Measurements from ENCODE around the gene XCR1. TPM values are rescaled to one million over a fixed set of nuclear protein-coding genes. Genes with fewer than 3 reads are reported as not detected.
"Not testable (repeated sequence)": the region's sequence is repeated elsewhere in the genome, so short reads cannot be mapped to it uniquely, and the experiment has no call there.

The XCR1 gene
- total RNA-seq, 1 donor from 2014 or later, result 0.32 TPM

DNA sequence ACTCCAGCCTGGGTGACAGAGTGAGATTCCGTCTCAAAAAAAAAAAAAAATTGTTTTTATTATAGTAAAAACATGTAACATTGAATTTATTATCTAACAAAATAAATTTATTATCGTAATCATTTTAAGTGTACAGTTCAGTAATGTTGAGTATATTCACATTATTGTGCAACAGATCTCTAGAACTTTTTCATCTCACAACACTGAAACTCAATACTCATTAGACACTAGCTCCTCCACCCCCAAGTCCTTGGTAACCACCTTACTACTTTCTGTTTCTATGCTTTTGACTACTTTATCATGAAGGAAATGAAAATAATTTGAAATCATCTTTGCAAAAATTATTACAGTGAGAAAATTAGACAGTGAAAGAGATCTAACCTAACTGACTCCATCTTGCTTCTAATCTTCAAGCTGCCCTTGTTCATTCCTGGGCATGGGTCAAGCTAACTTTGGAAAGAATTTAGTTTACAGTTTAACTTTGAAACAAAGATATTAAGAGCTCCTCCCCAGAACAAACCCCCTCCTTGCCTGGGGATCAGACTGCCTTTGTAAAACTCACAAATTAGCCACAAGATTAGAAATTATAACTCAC lies 16.7 kb downstream of the XCR1 start:
- intact Hi-C loops (cut with DNase I), result no loop called here
- no peak for DNase-seq

GRCh38 chr3:46008058-46008457 lies 19.2 kb downstream of the XCR1 start:
- DNase-seq (no peak), ATAC-seq (no peak)
- Histone ChIP-seq H3K27me3 (ENCODE audit: low read depth) (no peaks in the 10 kb centered on the region), H3K27ac (no peak overlapping the region), H3K36me3 (no peaks in the 10 kb centered on the region), H3K4me1 (peaks cover 8% of the 10 kb centered on the region), H3K4me3 (no peak overlapping the region), H3K9me3 (no peaks in the 10 kb centered on the region)
- TF ChIP-seq, protein P1, sequence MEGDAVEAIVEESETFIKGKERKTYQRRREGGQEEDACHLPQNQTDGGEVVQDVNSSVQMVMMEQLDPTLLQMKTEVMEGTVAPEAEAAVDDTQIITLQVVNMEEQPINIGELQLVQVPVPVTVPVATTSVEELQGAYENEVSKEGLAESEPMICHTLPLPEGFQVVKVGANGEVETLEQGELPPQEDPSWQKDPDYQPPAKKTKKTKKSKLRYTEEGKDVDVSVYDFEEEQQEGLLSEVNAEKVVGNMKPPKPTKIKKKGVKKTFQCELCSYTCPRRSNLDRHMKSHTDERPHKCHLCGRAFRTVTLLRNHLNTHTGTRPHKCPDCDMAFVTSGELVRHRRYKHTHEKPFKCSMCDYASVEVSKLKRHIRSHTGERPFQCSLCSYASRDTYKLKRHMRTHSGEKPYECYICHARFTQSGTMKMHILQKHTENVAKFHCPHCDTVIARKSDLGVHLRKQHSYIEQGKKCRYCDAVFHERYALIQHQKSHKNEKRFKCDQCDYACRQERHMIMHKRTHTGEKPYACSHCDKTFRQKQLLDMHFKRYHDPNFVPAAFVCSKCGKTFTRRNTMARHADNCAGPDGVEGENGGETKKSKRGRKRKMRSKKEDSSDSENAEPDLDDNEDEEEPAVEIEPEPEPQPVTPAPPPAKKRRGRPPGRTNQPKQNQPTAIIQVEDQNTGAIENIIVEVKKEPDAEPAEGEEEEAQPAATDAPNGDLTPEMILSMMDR (IDR thresholded peaks at IDR 0.05), result no peak
- intact Hi-C loops (cut with DNase I), result no loop called here

More for the DNA sequence above, 16.7 kb downstream of the XCR1 start:
- no peaks in the 10 kb centered on the region for H3K36me3 ChIP-seq
- no peaks in the 10 kb centered on the region for H3K9me3 ChIP-seq
- H3K27ac ChIP-seq, result no peak overlapping the region
- H3K27me3 ChIP-seq (ENCODE audit: low read depth), result no peaks in the 10 kb centered on the region
- H3K4me1 ChIP-seq, result peaks cover 8% of the 10 kb centered on the region
- no peak for ATAC-seq
- H3K4me3 ChIP-seq, result no peak overlapping the region
- TF ChIP-seq, protein P1 (IDR thresholded peaks at IDR 0.05), result no peak

DNA sequence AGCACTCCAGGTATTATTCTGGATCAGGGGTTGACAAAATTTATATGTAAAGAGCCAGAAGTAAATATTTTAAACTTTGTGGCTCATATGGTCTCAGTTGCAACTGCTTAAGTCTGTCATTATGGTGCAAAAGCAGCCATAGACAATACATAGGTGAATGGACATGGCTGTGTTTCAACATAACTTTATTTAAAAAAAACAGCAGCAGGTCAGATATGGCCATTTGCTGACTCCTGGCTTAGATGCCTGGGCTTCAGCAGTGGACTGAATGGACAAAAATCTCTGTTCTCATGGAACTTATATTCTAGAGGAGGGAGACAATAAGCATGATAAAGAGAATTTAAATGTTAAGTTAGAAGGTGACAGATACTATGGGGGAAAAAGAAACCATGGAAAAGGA lies 20.0 kb downstream of the XCR1 start:
- TF ChIP-seq, protein P1 (IDR thresholded peaks at IDR 0.05), result no peak
- Histone ChIP-seq H3K4me1 (peaks cover 8% of the 10 kb centered on the region), H3K4me3 (no peak overlapping the region), H3K36me3 (no peaks in the 10 kb centered on the region), H3K9me3 (no peaks in the 10 kb centered on the region), H3K27me3 (ENCODE audit: low read depth) (no peaks in the 10 kb centered on the region), H3K27ac (peak overlapping the region; percentile 8)
- intact Hi-C loops (cut with DNase I), result no loop called here
- DNase-seq (no peak), ATAC-seq (no peak)

- Histone ChIP-seq H3K27me3 (ENCODE audit: low read depth) (no peaks in the 10 kb centered on the region), H3K4me3 (no peak overlapping the region), H3K4me1 (peaks cover 8% of the 10 kb centered on the region), H3K36me3 (no peaks in the 10 kb centered on the region), H3K27ac (peak overlapping the region; percentile 8), H3K9me3 (no peaks in the 10 kb centered on the region)
- no peak for DNase-seq
- ATAC-seq, result peak; percentile 29 to 57
- TF ChIP-seq, protein P1 (IDR thresholded peaks at IDR 0.05), result no peak
- intact Hi-C loops (cut with DNase I), result no loop called here
Measured at GRCh38 chr3:46006238-46007032, 20.8 kb downstream of the XCR1 start.

DNA sequence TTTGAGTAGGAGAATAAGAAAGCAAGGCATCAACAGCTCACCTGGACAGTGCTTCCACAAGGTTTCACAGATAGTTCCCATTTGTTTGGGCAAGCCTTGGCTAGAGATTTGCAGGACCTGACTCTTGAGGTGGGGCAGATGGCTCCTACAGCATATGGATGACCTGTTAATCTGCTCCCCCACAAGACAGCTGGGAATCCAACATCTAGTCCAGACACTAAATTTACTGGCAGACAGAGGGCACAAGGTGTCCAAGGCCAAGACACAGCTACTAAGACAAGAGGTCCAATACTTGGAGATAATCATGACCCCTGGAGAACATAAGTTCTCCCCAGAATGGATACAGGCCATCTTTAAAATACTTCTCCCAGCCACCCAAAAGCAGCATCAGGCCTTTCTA lies 23.6 kb downstream of the XCR1 start:
- intact Hi-C loops (cut with DNase I); ATAC-seq; H3K36me3 ChIP-seq; H3K4me3 ChIP-seq; H3K27ac ChIP-seq; H3K9me3 ChIP-seq; H3K4me1 ChIP-seq; H3K27me3 ChIP-seq (ENCODE audit: low read depth); DNase-seq: not testable (repeated sequence)

- intact Hi-C loops (cut with DNase I), result no loop called here
- ATAC-seq, result no peak
Measured at GRCh38 chr3:46001178-46001577, 26.1 kb downstream of the XCR1 start.

More at GRCh38 chr3:46001178-46001577, 26.1 kb downstream of the XCR1 start:
- Histone ChIP-seq H3K4me3 (no peak overlapping the region), H3K4me1 (peaks cover 8% of the 10 kb centered on the region), H3K27me3 (ENCODE audit: low read depth) (no peaks in the 10 kb centered on the region), H3K9me3 (no peaks in the 10 kb centered on the region), H3K36me3 (no peaks in the 10 kb centered on the region), H3K27ac (no peak overlapping the region)
- TF ChIP-seq, protein P1 (IDR thresholded peaks at IDR 0.05), result no peak
- no peak for DNase-seq
